SH-SY5Y (cell line): Measurements from ENCODE around the gene GALNTL6.

Source experiments
- GATA2 ChIP-seq: IDR thresholded peaks from 2 replicates; pipeline ENCODE4 v1.6.1; 2011; ENCODE audit warnings: mild to moderate bottlenecking, low read depth, low read length
- GATA3 ChIP-seq: IDR thresholded peaks from 2 replicates; pipeline ENCODE4 v1.6.1; 2011; ENCODE audit warnings: low read depth, mild to moderate bottlenecking, low read length, moderate library complexity

DNA sequence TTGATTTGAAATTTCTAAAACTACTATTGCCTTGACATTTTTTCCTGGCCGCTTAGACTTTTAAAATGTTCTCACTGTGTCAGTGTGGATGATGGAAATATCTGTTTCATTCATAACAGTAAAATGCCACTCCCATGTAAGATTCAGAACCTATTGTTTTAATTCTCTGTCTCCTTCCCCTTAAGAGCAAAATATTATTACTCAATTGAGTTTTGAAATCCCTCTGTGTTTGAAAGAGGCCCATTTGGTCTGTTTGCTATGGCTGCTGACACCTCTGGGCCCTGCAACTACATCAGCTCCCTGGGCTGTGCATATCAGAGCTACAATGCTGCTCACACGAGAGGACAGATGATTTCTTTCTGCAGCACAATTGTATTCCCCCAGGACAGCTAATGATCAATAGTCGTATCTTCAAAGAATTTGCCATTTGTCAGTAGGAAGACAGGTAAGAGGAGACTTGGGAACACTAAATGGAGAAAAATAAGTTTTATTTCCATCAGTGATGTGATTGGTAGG, 967.4 kb downstream of the GALNTL6 start:
- TF ChIP-seq GATA3 = no peak
- no peak for TF ChIP-seq GATA2
